HuH-7.5 (cell line): Measurements from ENCODE around the gene STX11.
"Not testable (repeated sequence)": the region's sequence is repeated elsewhere in the genome, so short reads cannot be mapped to it uniquely, and the experiment has no call there.

Experiments
- DNase-seq: peaks from one replicate; pipeline ENCODE4 v3.0.0; 2011; ENCODE audit warnings: low spot score

Gene STX11

DNA sequence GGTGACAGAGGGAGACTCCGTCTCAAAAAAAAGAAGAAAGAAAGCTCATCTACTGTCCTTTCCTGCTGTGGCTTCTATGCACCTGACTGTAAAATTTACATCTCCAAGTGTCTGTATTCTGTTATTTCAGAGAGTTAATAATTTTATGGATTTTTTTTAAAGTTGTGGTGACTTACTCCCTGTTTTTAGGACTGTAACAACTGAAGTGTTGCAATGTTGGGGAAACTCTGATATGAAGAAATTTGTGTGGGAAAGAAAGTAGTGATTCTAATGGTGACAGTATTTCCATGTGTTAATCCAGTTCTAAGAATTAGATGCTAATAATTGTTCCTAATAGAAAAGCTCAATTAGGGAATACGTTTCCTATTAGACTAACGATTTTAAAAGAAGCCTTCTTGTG lies 27.4 kb downstream of the STX11 start:
- no peak for DNase-seq

DNA sequence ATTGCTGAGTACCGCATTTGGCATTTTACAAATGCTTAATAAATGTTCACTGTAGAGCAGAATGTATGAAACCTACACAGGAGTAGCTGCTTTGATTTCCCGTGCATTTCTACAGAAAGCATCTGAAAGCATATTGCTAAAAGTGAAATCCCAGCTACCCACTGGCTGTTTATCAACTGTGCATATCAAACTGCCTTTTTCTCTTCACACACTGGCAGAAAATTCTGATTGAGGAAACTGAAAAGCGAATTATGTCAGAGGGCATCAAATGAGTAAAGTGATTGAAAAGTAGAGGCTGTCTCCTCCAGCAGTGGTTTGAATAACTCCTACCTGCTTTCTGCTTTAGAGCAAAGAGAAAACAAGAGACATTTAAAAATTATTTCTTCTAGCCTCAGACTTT lies 28.0 kb downstream of the STX11 start:
- no peak for DNase-seq

DNA sequence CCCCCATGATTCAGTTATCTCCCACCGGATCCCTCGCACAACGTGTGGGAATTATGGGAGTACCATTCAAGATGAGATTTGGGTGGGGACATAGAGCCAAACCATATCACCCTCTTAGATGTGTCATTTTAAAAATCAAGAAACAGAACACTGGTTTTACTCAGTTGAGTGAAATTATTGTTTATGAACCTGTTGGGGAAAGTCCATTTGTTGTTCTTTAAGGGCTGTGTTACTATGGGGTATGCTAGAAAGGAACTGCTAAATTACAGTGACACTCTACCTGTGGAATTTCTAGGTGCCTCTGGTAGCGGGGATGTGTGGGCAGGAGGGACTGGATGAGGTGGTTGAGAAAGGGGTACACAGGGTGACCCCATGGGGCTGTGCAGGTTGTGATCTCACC lies 28.9 kb downstream of the STX11 start:
- no peak for DNase-seq

GRCh38 chr6:144179828-144180227 lies 29.5 kb downstream of the STX11 start:
- DNase-seq: no peak

GRCh38 chr6:144180354-144180753 lies 30.0 kb downstream of the STX11 start:
- DNase-seq: not testable (repeated sequence)

DNA sequence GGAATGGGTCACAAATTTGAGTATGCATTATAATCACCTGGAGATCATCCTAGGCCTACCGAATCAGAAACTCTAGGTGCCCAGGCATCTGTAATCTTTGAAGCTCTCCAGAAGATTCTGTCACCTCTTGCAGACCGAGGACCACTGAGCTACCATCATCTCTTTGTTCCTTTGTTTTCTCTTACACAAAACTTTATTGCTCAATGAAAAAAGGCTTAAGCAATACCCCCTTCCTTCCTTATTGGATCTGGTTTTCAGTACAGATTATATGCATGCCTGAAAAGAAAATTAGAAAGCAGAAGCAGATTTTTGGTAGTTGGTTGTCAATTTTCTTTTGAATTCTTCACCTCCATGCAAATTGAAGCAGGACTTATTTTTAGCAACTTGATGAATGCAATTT lies 31.3 kb downstream of the STX11 start:
- DNase-seq: no peak

GRCh38 chr6:144184186-144184585 lies 33.9 kb downstream of the STX11 start:
- not testable (repeated sequence) for DNase-seq

GRCh38 chr6:144185133-144185836 lies 35.0 kb downstream of the STX11 start:
- no peak for DNase-seq

GRCh38 chr6:144186817-144187625 lies 36.7 kb downstream of the STX11 start:
- DNase-seq: no peak

GRCh38 chr6:144189351-144189750 lies 39.0 kb downstream of the STX11 start:
- DNase-seq: no peak

DNA sequence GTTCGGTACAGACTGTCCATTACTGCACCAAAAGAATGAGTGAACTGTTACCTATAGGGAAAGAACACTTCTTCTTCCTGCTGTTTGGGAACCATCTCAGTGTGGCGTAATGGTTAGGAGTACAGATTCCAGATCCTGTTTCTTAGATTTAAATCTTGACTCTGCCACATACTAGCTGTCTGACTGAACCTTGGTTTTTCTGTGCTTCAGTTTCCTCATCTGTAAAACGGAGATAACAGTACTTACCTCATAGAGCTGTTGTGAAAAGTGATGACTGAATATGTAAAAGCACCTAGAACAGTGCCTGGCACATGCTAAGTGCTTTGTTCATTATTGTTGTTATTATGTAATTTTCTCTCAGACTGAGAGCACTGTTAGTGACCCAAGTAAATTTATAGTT lies 39.8 kb downstream of the STX11 start:
- no peak for DNase-seq

- DNase-seq: no peak
These were observed 40.3 kb downstream of the STX11 start for GRCh38 chr6:144190593-144190992.

DNA sequence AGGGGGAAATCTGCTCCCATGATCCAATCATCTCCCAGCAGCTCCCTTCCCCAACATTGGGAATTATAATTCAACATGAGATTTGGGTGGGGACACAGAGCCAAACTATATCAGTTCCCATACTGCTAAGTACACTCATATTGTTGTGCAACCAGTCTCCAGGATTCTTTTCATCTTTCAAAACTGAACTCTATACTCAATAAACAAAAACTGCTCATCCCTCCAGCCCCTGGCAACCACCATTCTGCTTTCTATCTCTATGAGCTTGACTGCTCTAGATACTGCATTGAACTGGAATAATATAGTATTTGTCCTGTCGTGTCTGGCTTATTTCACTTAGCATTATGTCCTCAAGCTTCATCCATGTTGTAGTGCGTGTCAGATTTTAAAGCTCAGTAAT lies 42.9 kb downstream of the STX11 start:
- DNase-seq: no peak

GRCh38 chr6:144194293-144194810 lies 44.0 kb downstream of the STX11 start:
- DNase-seq: no peak

GRCh38 chr6:144195671-144196270 lies 45.5 kb downstream of the STX11 start:
- DNase-seq: no peak

- no peak for DNase-seq
These were observed 47.6 kb downstream of the STX11 start for GRCh38 chr6:144197919-144198318.

DNA sequence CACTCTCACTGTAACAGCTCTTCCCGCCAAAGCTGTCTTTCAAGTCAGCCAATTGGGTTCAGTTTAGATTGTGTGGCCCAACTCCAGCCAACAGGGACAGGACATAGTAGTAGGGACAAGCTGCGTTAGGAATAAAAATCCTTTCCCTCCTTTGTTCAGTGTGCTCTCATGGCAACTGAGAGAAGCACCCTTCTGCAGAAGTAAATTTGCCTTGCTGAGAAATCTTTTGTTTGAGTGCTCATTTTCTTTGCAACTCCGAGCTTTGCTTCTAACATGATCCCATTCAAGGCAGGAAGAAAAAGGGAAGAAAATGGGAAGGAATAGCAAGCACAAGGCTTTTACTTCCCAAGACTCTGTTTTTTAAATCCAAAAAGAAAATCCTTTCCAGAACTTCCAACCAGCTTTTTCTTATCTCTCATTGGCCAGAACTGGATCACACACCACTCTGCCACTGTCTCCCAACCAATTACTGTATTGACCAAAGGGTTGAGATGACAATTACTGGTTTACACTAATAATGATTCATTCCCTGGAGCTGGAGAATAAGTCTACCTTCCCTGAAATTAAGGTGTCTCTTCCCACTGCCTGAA lies 52.7 kb downstream of the STX11 start:
- no peak for DNase-seq

DNA sequence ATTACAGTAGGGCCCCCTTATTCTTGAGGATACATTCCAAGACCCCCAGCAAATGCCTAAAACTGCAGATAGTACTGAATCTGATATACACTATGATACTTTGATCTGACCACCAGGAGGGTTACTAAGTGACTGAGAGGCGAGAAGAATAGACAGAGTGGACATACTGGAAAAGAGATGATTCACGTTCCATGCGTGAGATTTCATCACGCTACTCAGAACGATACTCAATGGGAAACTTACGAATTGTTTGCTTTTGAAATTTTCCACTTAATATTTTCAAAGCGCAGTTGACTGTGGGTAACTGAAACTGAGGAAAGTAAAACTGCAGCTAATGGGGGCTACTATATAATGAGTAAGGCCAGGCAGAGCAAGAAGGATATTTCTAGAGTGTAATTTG lies 60.8 kb downstream of the STX11 start:
- DNase-seq: no peak

DNA sequence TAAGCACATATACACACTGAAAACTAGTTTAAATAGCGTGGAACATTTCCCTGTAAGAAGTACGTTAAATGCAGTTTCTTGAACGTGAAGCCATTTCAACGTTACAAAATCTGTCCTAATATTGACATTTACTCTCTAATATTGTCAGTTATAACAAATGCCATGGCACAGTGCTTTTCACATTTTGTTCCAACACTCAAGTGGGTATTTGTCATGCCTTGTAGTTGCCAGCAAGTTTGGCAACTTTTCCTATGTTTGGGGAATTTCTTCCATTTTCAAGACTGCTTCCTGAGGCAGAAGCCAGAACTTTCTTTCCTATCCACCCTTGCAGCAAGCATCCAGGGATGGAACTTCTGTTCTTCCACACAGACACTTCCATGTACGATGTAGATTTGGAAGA lies 63.0 kb downstream of the STX11 start:
- DNase-seq: no peak

GRCh38 chr6:144214029-144214428 lies 63.7 kb downstream of the STX11 start:
- DNase-seq: no peak

GRCh38 chr6:144214622-144215401 lies 64.5 kb downstream of the STX11 start:
- DNase-seq: no peak
